Progenitor cell of endocrine pancreas (in vitro differentiated cells): Measurements from ENCODE around the gene MPRIP. TPM values are rescaled to one million over a fixed set of nuclear protein-coding genes. Genes with fewer than 3 reads are reported as not detected.

Experiments used
- DNase-seq: peaks from one replicate; pipeline ENCODE4 v3.0.0; 2021; ENCODE audit warnings: low spot score; ENCODE audit not compliant: unreplicated experiment
- H3K27ac Mint-ChIP-seq: 2 replicates; pipeline ENCODE4 v1.8.0; 2021; ENCODE audit warnings: mild to moderate bottlenecking, moderate library complexity, mixed read lengths
- H3K27me3 Mint-ChIP-seq: 2 replicates; pipeline ENCODE4 v1.8.0; 2021; ENCODE audit warnings: mixed read lengths
- H3K36me3 Mint-ChIP-seq: 2 replicates; pipeline ENCODE4 v1.8.0; 2022; ENCODE audit warnings: mixed read lengths; ENCODE audit not compliant: insufficient read depth
- H3K4me1 Mint-ChIP-seq: 2 replicates; pipeline ENCODE4 v1.8.0; 2021; ENCODE audit warnings: low read depth, mixed read lengths
- H3K4me3 Mint-ChIP-seq: 2 replicates; pipeline ENCODE4 v1.8.0; 2021; ENCODE audit warnings: low read depth, mild to moderate bottlenecking, moderate library complexity, mixed read lengths
- H3K9me3 Mint-ChIP-seq: 2 replicates; pipeline ENCODE4 v1.8.0; 2021; ENCODE audit warnings: low read depth, mixed read lengths
- total RNA-seq: library from RNA; stranded (reverse); gene quantifications from 2 replicates; pipeline ENCODE4 v1.2.1, GENCODE V29; 2021
- TF ChIP-seq, protein P1 (sequence below): fragments of 200-600 bp; sonication (generic); IDR thresholded peaks from one replicate; pipeline ENCODE4 v1.5.0; 2021; ENCODE audit warnings: antibody characterized with exemption, mild to moderate bottlenecking; ENCODE audit not compliant: unreplicated experiment

The MPRIP gene
- total RNA-seq, 1 donor from 2014 or later, result 195 TPM

DNA sequence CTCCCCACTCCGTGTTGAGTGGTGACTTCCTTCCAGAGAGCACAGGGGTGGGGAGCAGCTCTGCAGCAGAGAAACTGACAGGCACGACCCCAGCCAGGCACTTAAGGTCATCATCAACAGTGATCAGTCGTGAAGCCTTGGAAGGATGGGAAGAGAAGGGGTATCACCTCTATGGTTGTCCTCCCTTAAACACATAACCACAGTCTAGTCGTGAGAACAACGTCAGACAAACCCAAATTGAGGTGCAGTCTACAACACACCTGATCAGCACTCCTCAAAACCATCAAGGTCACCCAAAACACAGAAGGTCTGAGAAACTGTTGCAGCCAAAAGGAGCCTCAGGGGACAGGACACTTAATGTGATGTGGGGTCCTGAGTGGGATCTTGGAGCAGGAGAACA lies 68.3 kb downstream of the MPRIP start:
- TF ChIP-seq, protein P1, sequence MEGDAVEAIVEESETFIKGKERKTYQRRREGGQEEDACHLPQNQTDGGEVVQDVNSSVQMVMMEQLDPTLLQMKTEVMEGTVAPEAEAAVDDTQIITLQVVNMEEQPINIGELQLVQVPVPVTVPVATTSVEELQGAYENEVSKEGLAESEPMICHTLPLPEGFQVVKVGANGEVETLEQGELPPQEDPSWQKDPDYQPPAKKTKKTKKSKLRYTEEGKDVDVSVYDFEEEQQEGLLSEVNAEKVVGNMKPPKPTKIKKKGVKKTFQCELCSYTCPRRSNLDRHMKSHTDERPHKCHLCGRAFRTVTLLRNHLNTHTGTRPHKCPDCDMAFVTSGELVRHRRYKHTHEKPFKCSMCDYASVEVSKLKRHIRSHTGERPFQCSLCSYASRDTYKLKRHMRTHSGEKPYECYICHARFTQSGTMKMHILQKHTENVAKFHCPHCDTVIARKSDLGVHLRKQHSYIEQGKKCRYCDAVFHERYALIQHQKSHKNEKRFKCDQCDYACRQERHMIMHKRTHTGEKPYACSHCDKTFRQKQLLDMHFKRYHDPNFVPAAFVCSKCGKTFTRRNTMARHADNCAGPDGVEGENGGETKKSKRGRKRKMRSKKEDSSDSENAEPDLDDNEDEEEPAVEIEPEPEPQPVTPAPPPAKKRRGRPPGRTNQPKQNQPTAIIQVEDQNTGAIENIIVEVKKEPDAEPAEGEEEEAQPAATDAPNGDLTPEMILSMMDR, result no peak
- peaks cover 15% of the 10 kb centered on the region for H3K4me1 Mint-ChIP-seq
- no peaks in the 10 kb centered on the region for H3K9me3 Mint-ChIP-seq
- H3K36me3 Mint-ChIP-seq, result no peaks in the 10 kb centered on the region
- H3K27ac Mint-ChIP-seq, result no peak overlapping the region
- H3K4me3 Mint-ChIP-seq, result no peak overlapping the region
- H3K27me3 Mint-ChIP-seq, result no peaks in the 10 kb centered on the region
- no peak for DNase-seq

DNA sequence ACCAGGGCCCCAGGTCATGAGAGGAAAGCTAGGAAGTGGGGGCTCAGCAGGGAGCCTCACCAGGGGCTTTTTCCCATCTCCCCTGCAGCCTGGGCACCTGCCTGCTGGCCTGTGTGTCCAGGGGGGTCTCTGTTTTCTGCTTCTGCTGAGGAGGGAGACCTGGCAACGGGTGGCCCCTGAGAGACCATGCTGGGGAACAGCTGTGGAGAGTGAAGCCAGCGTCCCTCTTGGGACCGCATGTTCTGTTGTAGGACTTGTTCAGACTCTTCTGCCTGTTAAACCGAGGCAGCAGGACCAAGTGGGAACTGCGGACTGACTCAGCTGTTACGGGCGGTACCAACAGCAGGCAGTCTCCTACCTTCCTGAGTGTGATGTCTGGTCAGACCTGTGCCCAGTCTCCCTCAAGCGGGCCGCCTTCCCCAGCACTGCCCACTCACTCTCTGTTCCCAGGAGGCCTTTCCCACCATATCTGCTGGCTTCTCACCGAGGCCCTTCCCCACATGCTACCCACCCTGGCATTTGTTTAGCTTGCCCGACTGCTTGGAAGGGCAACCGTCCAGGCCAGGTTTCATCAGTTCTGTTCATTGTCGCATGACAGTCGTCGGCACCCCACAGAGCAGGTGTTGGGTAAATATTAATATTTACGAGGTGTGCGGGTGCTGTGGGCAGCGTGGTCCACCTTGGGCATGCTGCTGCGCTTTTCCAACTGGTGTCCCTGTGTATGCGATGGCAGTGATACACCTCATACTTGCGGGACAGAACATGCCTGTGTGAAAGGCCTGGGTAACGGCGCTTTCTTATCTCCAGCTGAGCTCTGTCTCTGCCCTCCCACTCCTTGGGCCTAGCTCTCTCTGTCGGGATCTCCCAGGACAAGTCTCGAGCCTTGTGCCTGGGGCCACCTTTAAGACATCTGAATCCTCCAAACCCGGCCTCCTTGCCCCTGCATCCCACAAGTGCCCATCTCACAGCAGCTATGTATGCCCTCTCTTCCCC lies 69.4 kb downstream of the MPRIP start:
- H3K36me3 Mint-ChIP-seq, result no peaks in the 10 kb centered on the region
- no peak for DNase-seq
- no peaks in the 10 kb centered on the region for H3K9me3 Mint-ChIP-seq
- no peaks in the 10 kb centered on the region for H3K27me3 Mint-ChIP-seq
- peaks cover 20% of the 10 kb centered on the region for H3K4me1 Mint-ChIP-seq
- no peak overlapping the region for H3K27ac Mint-ChIP-seq
- no peak overlapping the region for H3K4me3 Mint-ChIP-seq
- TF ChIP-seq, protein P1, result no peak

DNA sequence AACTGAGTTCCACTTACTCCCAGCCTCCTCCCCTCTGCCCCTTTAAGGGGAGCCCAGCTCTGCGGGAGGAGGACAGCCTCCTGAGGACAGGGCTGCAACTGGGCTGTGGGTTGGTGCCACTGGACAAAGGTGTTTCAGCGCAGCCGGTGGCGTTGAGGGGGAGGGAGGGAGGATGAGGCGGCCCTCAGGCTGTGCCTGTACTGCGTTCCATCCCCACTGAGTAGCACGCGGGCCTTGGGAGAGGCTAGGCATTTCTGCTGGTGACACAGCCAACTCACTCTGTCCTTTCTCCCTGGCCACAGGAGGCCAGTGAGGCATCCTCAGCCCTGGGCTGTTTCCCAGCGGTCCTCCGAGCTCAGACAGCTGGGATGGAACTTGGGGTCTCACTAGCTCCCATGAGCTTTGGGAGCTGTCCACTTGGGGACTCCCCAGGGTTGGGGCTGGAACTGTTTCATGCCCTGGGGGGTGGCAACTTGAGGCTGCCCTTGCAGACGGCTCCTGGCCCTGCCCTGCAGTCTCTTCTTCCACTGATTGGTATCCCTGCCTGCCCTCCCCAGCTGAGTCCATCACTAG lies 70.5 kb downstream of the MPRIP start:
- peaks cover 20% of the 10 kb centered on the region for H3K4me1 Mint-ChIP-seq

DNA sequence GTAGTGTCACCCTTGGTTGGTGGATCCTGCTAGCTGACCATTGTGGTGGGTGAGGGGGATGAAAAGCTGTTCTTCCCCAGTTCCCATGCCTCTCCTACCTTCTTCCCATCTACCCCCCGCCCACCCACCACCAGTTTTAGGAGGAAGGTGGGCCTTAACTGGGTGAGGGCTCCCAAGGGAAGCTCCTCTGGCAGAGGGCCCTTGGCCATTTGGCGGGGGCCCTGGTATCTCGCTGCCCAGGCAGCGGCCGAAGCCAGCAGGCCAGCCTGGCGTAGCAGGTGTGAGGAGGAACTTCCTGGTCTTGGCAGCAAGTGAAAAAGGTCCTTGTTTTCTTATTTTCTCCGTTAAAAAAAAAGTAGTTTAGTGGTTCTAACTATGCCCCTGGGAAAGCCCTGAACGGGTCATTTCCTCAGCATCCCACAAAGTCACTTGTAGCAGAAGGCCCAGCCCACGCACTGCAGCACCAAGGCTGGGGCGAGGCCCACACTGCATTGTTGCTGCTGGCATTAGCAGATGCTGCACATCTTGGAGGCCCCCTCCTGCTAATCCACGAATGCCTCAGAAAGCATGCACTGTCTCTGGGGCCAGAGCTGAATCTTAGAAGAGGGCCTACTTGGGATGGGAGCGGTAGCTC lies 72.5 kb downstream of the MPRIP start:
- no peaks in the 10 kb centered on the region for H3K36me3 Mint-ChIP-seq
- no peak overlapping the region for H3K27ac Mint-ChIP-seq
- peaks cover 10% of the 10 kb centered on the region for H3K4me1 Mint-ChIP-seq
- TF ChIP-seq, protein P1, result no peak
- no peaks in the 10 kb centered on the region for H3K9me3 Mint-ChIP-seq
- H3K4me3 Mint-ChIP-seq, result no peak overlapping the region
- no peak for DNase-seq
- no peaks in the 10 kb centered on the region for H3K27me3 Mint-ChIP-seq

More for the DNA sequence above, 70.5 kb downstream of the MPRIP start:
- no peak for DNase-seq
- no peak overlapping the region for H3K4me3 Mint-ChIP-seq
- H3K9me3 Mint-ChIP-seq, result no peaks in the 10 kb centered on the region
- no peak overlapping the region for H3K27ac Mint-ChIP-seq
- TF ChIP-seq, protein P1, result no peak
- H3K27me3 Mint-ChIP-seq, result no peaks in the 10 kb centered on the region
- no peaks in the 10 kb centered on the region for H3K36me3 Mint-ChIP-seq

DNA sequence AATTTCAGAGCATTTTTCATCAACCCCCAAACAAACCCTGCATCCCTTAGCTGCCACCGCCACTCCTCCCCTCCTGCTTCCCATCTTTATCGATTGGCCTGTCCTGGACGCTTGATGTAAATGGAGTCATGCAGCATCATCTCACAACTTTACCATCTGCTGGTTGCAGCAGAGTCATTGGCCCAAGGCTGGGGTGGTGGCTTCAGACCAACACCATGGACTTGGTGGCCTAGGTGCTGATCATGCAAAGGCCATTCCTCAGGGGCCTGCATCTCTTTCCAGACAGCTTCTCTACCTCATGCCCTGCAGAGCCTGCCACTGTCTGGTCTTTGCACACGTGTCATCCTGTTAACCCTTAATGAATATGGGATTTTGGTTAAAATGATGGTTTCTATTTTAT lies 73.4 kb downstream of the MPRIP start:
- Mint-ChIP-seq H3K9me3 (no peaks in the 10 kb centered on the region), H3K27me3 (no peaks in the 10 kb centered on the region), H3K36me3 (no peaks in the 10 kb centered on the region), H3K27ac (no peak overlapping the region), H3K4me1 (peaks cover 6% of the 10 kb centered on the region), H3K4me3 (no peak overlapping the region)
- no peak for DNase-seq
- TF ChIP-seq, protein P1, result no peak
